Measurements from ENCODE around the gene PFDN2. TPM values are rescaled to one million over a fixed set of nuclear protein-coding genes. Genes with fewer than 3 reads are reported as not detected.

PFDN2 gene
- total and polyA plus RNA-seq, 2 of the 4 experiments (the other 2 are of a cell fraction), result 62.4 to 179 TPM

GRCh38 chr1:161161652-161162051, 43.8 kb upstream of the PFDN2 start:
- CTCF ChIA-PET, result interaction anchor here (0.6 kb wide), 1 partner anchor 77 kb away, joined by 3 read pairs; no protein-coding TSS in a partner anchor
- H3K79me1 ChIP-seq (ENCODE audit: low read depth in 1 of 2, low read length in 2 of 2), result peaks cover 12 to 30% of the 10 kb centered on the region in 2 experiments
- DNase-seq (no peak), ATAC-seq (ENCODE audit: low read depth) (no peak)
- H3K18ac ChIP-seq (ENCODE audit: low read depth, low read length), result no peak overlapping the region
- peaks cover 7% of the 10 kb centered on the region for H3K4me1 ChIP-seq (ENCODE audit: control insufficient read depth, insufficient read depth, low read length)
- H2BK120ac ChIP-seq (ENCODE audit: low read depth, low read length), result no peak overlapping the region
- H3K4ac ChIP-seq (ENCODE audit: low read depth, low read length), result no peak overlapping the region
- POLR2A ChIA-PET (ENCODE audit: unreplicated experiment), result interaction anchor here (0.6 kb wide), 1 partner anchor 680 kb away, joined by 10 read pairs; no protein-coding TSS in a partner anchor
- H3K9me1 ChIP-seq (ENCODE audit: insufficient read depth, low read length), result peaks cover 9% of the 10 kb centered on the region
- no peak overlapping the region for H2BK5ac ChIP-seq (ENCODE audit: low read depth, low read length, poor library complexity, severe bottlenecking)
- H3K4me2 ChIP-seq (ENCODE audit: low read depth, low read length), result no peak overlapping the region
- no peak overlapping the region for H3K56ac ChIP-seq (ENCODE audit: extremely low read depth, insufficient read depth, low read length)
- H4K5ac ChIP-seq (ENCODE audit: low read depth, low read length), result no peak overlapping the region
- H3K4me3 ChIP-seq (ENCODE audit: insufficient read depth, low read depth, low read length), result no peak overlapping the region
- H2AFZ ChIP-seq (replicated peaks; ENCODE audit: low read length, poor library complexity), result no peak overlapping the region
- no peaks in the 10 kb centered on the region for H3K9me3 ChIP-seq (ENCODE audit: control insufficient read depth, insufficient read depth, low read length)
- H4K8ac ChIP-seq (ENCODE audit: low read depth in 2 of 2, low read length in 2 of 2), result no peak overlapping the region
- no peak overlapping the region for H2AK9ac ChIP-seq (replicated peaks; ENCODE audit: low read depth, low read length, poor library complexity)
- TF ChIP-seq MAZ (IDR thresholded peaks at IDR 0.05; ENCODE audit: borderline replicate concordance, low read depth, low read length) (no peak), RCOR1 (IDR thresholded peaks at IDR 0.05; ENCODE audit: insufficient replicate concordance, low read length) (no peak)
- no peak overlapping the region for H4K91ac ChIP-seq (ENCODE audit: insufficient read depth, low read depth, low read length)
- dilution Hi-C loops (cut with HindIII; ENCODE audit: low sequenced_read_pairs, unreplicated experiment), result no loop called here
- H3K27me3 ChIP-seq (ENCODE audit: control insufficient read depth, insufficient read depth, low read length), result no peaks in the 10 kb centered on the region
- H3K14ac ChIP-seq (replicated peaks; ENCODE audit: low read depth, low read length), result no peak overlapping the region
- no TSS peak for BruUV-seq (replicated peaks)
- no peak overlapping the region for H2BK15ac ChIP-seq (ENCODE audit: low read depth, low read length)
- H3K9ac ChIP-seq (ENCODE audit: low read depth, low read length), result no peak overlapping the region
- H3K36me3 ChIP-seq (ENCODE audit: control insufficient read depth, insufficient read depth, low read length), result peaks cover 36% of the 10 kb centered on the region
- WGBS, 2 experiments (ENCODE audit: extremely low coverage in 2 of 2, insufficient read length in 1 of 2), result 96% methylated on average over 3 of the region's 5 CpGs; no CpG with 5 or more reads in 1 of the 2 experiments
- no peak overlapping the region for H3K23ac ChIP-seq (ENCODE audit: low read depth, low read length)
- in situ Hi-C loops (cut with MboI; ENCODE audit: low sequenced_read_pairs), result no loop called here
- H4K20me1 ChIP-seq (ENCODE audit: insufficient read depth, low read length), result no peaks in the 10 kb centered on the region
- H3K27ac ChIP-seq (ENCODE audit: insufficient read depth, low read length), result no peak overlapping the region
- H2BK20ac ChIP-seq (ENCODE audit: low read depth, low read length), result no peak overlapping the region
- H2AK5ac ChIP-seq (ENCODE audit: low read depth, low read length), result no peak overlapping the region
- intact Hi-C loops (cut with micrococcal nuclease), result no loop called here
